Measurements from ENCODE around the gene CDH13. TPM values are rescaled to one million over a fixed set of nuclear protein-coding genes. Genes with fewer than 3 reads are reported as not detected.

The CDH13 gene
- total RNA-seq, 1 donor from 2014 or later = 161 TPM

- Histone ChIP-seq H3K27ac (replicated peaks) (no peak overlapping the region), H3K27me3 (ENCODE audit: low read depth) (no peaks in the 10 kb centered on the region), H3K4me3 (no peak overlapping the region), H3K36me3 (no peaks in the 10 kb centered on the region), H3K4me1 (no peaks in the 10 kb centered on the region), H3K9me3 (replicated peaks) (no peaks in the 10 kb centered on the region)
- no peak for DNase-seq
- intact Hi-C loops (cut with micrococcal nuclease) = no loop called here
- TF ChIP-seq CTCF (IDR thresholded peaks at IDR 0.05; ENCODE audit: borderline replicate concordance) = no peak
Measured at GRCh38 chr16:83552930-83553329, 926.2 kb downstream of the CDH13 start.

GRCh38 chr16:83554096-83554495, 927.3 kb downstream of the CDH13 start:
- DNase-seq = no peak
- H3K27me3 ChIP-seq (ENCODE audit: low read depth) = no peaks in the 10 kb centered on the region
- H3K4me3 ChIP-seq = no peak overlapping the region
- H3K27ac ChIP-seq (replicated peaks) = no peak overlapping the region
- no peaks in the 10 kb centered on the region for H3K4me1 ChIP-seq
- intact Hi-C loops (cut with micrococcal nuclease) = no loop called here
- no peaks in the 10 kb centered on the region for H3K9me3 ChIP-seq (replicated peaks)
- no peaks in the 10 kb centered on the region for H3K36me3 ChIP-seq
- TF ChIP-seq CTCF (IDR thresholded peaks at IDR 0.05; ENCODE audit: borderline replicate concordance) = no peak

GRCh38 chr16:83554540-83554939, 927.8 kb downstream of the CDH13 start:
- intact Hi-C loops (cut with micrococcal nuclease) = no loop called here
- no peak for DNase-seq
- Histone ChIP-seq H3K27me3 (ENCODE audit: low read depth) (no peaks in the 10 kb centered on the region), H3K27ac (replicated peaks) (no peak overlapping the region), H3K36me3 (no peaks in the 10 kb centered on the region), H3K9me3 (replicated peaks) (no peaks in the 10 kb centered on the region), H3K4me3 (no peak overlapping the region), H3K4me1 (no peaks in the 10 kb centered on the region)
- TF ChIP-seq CTCF (IDR thresholded peaks at IDR 0.05; ENCODE audit: borderline replicate concordance) = no peak

GRCh38 chr16:83561876-83562275, 935.1 kb downstream of the CDH13 start:
- intact Hi-C loops (cut with micrococcal nuclease) = no loop called here
- Histone ChIP-seq H3K4me1 (no peaks in the 10 kb centered on the region), H3K27me3 (ENCODE audit: low read depth) (no peaks in the 10 kb centered on the region), H3K36me3 (no peaks in the 10 kb centered on the region), H3K9me3 (replicated peaks) (no peaks in the 10 kb centered on the region), H3K4me3 (no peak overlapping the region), H3K27ac (replicated peaks) (no peak overlapping the region)
- DNase-seq = no peak
- no peak for TF ChIP-seq CTCF (IDR thresholded peaks at IDR 0.05; ENCODE audit: borderline replicate concordance)

GRCh38 chr16:83568345-83568744, 941.6 kb downstream of the CDH13 start:
- Histone ChIP-seq H3K4me3 (no peak overlapping the region), H3K27ac (replicated peaks) (no peak overlapping the region), H3K36me3 (no peaks in the 10 kb centered on the region), H3K27me3 (ENCODE audit: low read depth) (no peaks in the 10 kb centered on the region), H3K9me3 (replicated peaks) (no peaks in the 10 kb centered on the region), H3K4me1 (no peaks in the 10 kb centered on the region)
- no peak for TF ChIP-seq CTCF (IDR thresholded peaks at IDR 0.05; ENCODE audit: borderline replicate concordance)
- DNase-seq = no peak
- intact Hi-C loops (cut with micrococcal nuclease) = no loop called here

- DNase-seq = no peak
- Histone ChIP-seq H3K27me3 (ENCODE audit: low read depth) (no peaks in the 10 kb centered on the region), H3K4me3 (no peak overlapping the region), H3K9me3 (replicated peaks) (peaks cover 11% of the 10 kb centered on the region), H3K27ac (replicated peaks) (no peak overlapping the region), H3K4me1 (no peaks in the 10 kb centered on the region), H3K36me3 (no peaks in the 10 kb centered on the region)
- intact Hi-C loops (cut with micrococcal nuclease) = no loop called here
- TF ChIP-seq CTCF (IDR thresholded peaks at IDR 0.05; ENCODE audit: borderline replicate concordance) = no peak
Measured at GRCh38 chr16:83574388-83574787, 947.6 kb downstream of the CDH13 start.

All from left ventricle myocardium inferior (tissue), 1 donor.